ENCODE measurements around the gene PLEKHM3.

Gene PLEKHM3

DNA sequence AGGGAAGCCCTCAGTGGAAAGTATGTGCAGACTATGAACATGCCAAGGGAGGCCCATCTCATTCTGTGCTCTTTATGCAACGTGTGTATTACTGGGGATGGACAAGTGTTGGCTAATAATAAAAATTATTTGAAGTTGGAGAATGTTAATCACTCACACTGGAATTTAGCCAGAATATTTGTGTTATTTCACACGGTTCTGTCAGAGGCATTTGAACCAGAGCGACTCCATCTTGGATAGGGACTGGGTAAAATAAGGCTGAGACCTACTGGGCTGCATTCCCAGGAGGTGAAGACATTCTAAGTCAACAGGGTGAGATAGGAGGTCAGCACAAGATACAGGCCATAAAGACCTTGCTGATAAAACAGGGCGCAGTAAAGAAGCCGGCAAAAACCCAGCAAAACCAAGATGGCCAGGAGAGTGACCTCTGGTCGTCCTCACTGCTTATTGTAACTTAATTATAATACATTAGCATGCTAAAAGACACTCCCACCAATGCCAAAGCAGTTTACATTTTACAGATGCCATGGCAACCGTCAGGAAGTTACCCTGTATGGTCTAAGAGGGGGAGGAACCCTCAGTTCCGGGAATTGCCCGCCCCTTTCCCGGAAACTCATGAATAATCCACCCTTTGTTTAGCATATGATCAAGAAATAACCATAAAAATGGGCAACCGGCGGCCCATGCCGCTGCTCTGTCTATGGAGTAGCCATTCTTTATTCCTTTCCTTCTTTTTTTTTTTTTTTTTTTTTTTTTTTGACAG lies 253.1 kb downstream of the PLEKHM3 start:
- H3K4me1 Mint-ChIP-seq = peaks cover 25% of the 10 kb centered on the region
- no peaks in the 10 kb centered on the region for H3K9me3 Mint-ChIP-seq
- ATAC-seq (no peak), DNase-seq (ENCODE audit: low spot score in 2 of 2) (peak in 1 of 2 donors; percentile 62)
- H3K4me3 Mint-ChIP-seq = no peak overlapping the region
- peaks cover 4% of the 10 kb centered on the region for H3K36me3 Mint-ChIP-seq
- no peak overlapping the region for H3K27ac Mint-ChIP-seq

DNA sequence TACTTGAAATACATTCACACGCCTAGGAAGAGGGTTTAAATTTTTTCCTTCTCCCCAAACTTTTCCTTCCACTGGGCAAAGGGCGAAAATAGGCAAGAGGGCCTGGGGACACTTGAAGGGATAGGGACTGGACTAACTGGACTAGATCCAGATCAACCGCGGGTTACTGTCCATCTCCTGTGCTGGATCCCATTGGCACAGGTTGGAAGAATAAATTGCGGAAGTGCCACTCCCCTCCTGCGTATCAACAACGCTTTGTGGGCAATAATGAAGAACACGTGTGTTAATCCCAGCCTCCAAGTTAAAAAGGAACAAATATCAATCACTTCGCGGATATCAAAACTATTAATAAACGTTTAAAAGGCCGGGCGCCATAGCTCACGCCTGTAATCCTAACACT lies 253.9 kb downstream of the PLEKHM3 start:
- DNase-seq (ENCODE audit: low spot score in 2 of 2) (no peak), ATAC-seq (no peak)
- H3K4me1 Mint-ChIP-seq = peaks cover 29% of the 10 kb centered on the region
- H3K27ac Mint-ChIP-seq = no peak overlapping the region
- H3K4me3 Mint-ChIP-seq = peak overlapping the region; percentile 83
- H3K9me3 Mint-ChIP-seq = no peaks in the 10 kb centered on the region
- H3K36me3 Mint-ChIP-seq = peaks cover 8% of the 10 kb centered on the region
